HCT116 (cell line): ENCODE results near the gene ACOX3. TPM values are rescaled to one million over a fixed set of nuclear protein-coding genes. Genes with fewer than 3 reads are reported as not detected.

Experiments
- ATAC-seq: fragments of 200-7000 bp; cut with Tn5 transposase; 2 replicates; pipeline ENCODE4 v1.9.1; 2020; ENCODE audit warnings: mild to moderate bottlenecking, moderate library complexity
- BruUV-seq: library from RNA; stranded (reverse); fragments of 400-500 nt; replicated peaks from 2 replicates; lab custom pipeline; 2021; lab: Mats Ljungman, UMichigan
- CTCF ChIA-PET: fragments of 300-600 bp; sonication (Branson Sonifier 250); formaldehyde crosslinking; loops from one replicate; lab custom pipeline; 2021; ENCODE audit warnings: antibody characterized with exemption; lab: Charles Lee
- POLR2A ChIA-PET: fragments of 300-600, 350-600 bp; sonication (Branson Sonifier 250); formaldehyde crosslinking; loops from one replicate; lab custom pipeline; 2021; ENCODE audit warnings: antibody characterized with exemption; lab: Charles Lee
- RAD21 ChIA-PET, 2 experiments: fragments of 300-600 bp; sonication (Branson Sonifier 250); formaldehyde crosslinking; loops; one replicate each; lab custom pipeline; 2023; ENCODE audit warnings: low total read pairs in 2 of 2; ENCODE audit not compliant: uncharacterized antibody in 2 of 2, unreplicated experiment in 2 of 2, low non-redundant PET in 1 of 2; lab: Charles Lee
- DNase-seq: peaks from one replicate; pipeline ENCODE4 v3.0.0-alpha.2; 2010; ENCODE audit warnings: low read depth, low spot score
- H2AFZ ChIP-seq: fragments of 200-600 bp; shearing (Covaris generic), sonication (generic); 2 replicates; pipeline ENCODE4 v1.6.1; 2017; ENCODE audit warnings: low read depth, mixed run types, mixed read lengths, antibody characterized with exemption, low read length; ENCODE audit not compliant: poor library complexity, severe bottlenecking
- H3K27ac ChIP-seq: 2 replicates; pipeline ENCODE4 v1.5.1; 2012; ENCODE audit warnings: low read depth, low read length
- H3K27me3 ChIP-seq: fragments of 200-600 bp; sonication (generic); 2 replicates; pipeline ENCODE4 v1.6.1; 2016; ENCODE audit warnings: mixed run types, low read length, mixed read lengths; ENCODE audit not compliant: insufficient read depth
- H3K36me3 ChIP-seq, 2 experiments: fragments of 200-500 bp in 1 of 2; fragments of 200-600 bp in 1 of 2; sonication (Bioruptor generic) in 1 of 2; sonication (generic) in 1 of 2; 2 replicates each; pipeline versions ENCODE4 v1.5.1 to v1.6.1; 2014 to 2016; ENCODE audit warnings: low read length in 2 of 2, inconsistent platforms in 1 of 2, mixed read lengths in 1 of 2, mixed run types in 1 of 2; ENCODE audit not compliant: insufficient read depth in 2 of 2, control insufficient read depth in 1 of 2
- H3K4me1 ChIP-seq, 2 experiments: fragments of 200-600 bp in 1 of 2; sonication (generic) in 1 of 2; 2 replicates each; pipeline versions ENCODE4 v1.5.1 to v1.6.1; 2012 to 2017; ENCODE audit warnings: low read length in 2 of 2, inconsistent platforms in 1 of 2, mild to moderate bottlenecking in 1 of 2, mixed read lengths in 1 of 2, mixed run types in 1 of 2, moderate library complexity in 1 of 2; ENCODE audit not compliant: insufficient read depth in 2 of 2, control insufficient read depth in 1 of 2
- H3K4me2 ChIP-seq: fragments of 200-600 bp; sonication (generic); 2 replicates; pipeline ENCODE4 v1.6.1; 2017; ENCODE audit warnings: mixed run types, low read length, mixed read lengths
- H3K4me3 ChIP-seq, 2 experiments: fragments of 200-600 bp in 1 of 2; sonication (generic) in 1 of 2; replicated peaks in 1 of 2; 2 replicates each; pipeline ENCODE4 v1.5.1; 2011 to 2016; ENCODE audit warnings: low read length in 2 of 2, control low read depth in 1 of 2, low read depth in 1 of 2, mild to moderate bottlenecking in 1 of 2, mixed read lengths in 1 of 2, mixed run types in 1 of 2
- H3K79me2 ChIP-seq: fragments of 200-600 bp; sonication (generic); 2 replicates; pipeline ENCODE4 v1.6.1; 2017; ENCODE audit warnings: mild to moderate bottlenecking, mixed run types, low read length, moderate library complexity, mixed read lengths; ENCODE audit not compliant: insufficient read depth
- H3K9ac ChIP-seq: fragments of 200-600 bp; sonication (generic); 2 replicates; pipeline ENCODE4 v1.6.1; 2016; ENCODE audit warnings: low read length, mixed read lengths
- H3K9me2 ChIP-seq: fragments of 200-600 bp; sonication (generic), shearing (Covaris generic); 2 replicates; pipeline ENCODE4 v1.6.1; 2017; ENCODE audit warnings: mixed run types, mild to moderate bottlenecking, moderate library complexity; ENCODE audit not compliant: insufficient read depth
- H3K9me3 ChIP-seq, 2 experiments: fragments of 200-500 bp in 1 of 2; fragments of 200-600 bp in 1 of 2; sonication (Bioruptor generic) in 1 of 2; sonication (generic) in 1 of 2; 2 replicates each; pipeline ENCODE4 v1.6.1; 2014 to 2017; ENCODE audit warnings: low read length in 2 of 2, mixed read lengths in 2 of 2, inconsistent platforms in 1 of 2, low read depth in 1 of 2, mild to moderate bottlenecking in 1 of 2, mixed run types in 1 of 2, moderate library complexity in 1 of 2; ENCODE audit not compliant: control insufficient read depth in 1 of 2, insufficient read depth in 1 of 2
- H4K20me1 ChIP-seq: fragments of 200-600 bp; sonication (generic), shearing (Covaris generic); 2 replicates; pipeline ENCODE4 v1.6.1; 2017; ENCODE audit warnings: mixed run types, mild to moderate bottlenecking, moderate library complexity; ENCODE audit not compliant: insufficient read depth
- CBX3 ChIP-seq: IDR thresholded peaks from 2 replicates; pipeline ENCODE4 v1.6.1; 2012; ENCODE audit warnings: low read depth
- EGR1 ChIP-seq: IDR thresholded peaks from 2 replicates; pipeline ENCODE4 v1.6.1; 2012; ENCODE audit warnings: low read depth
- EZH2 ChIP-seq: fragments of 200-600 bp; sonication (generic); IDR thresholded peaks from 2 replicates; pipeline ENCODE4 v1.6.1; 2017; ENCODE audit warnings: antibody characterized with exemption, mixed run types
- FOSL1 ChIP-seq: IDR thresholded peaks from 2 replicates; pipeline ENCODE4 v1.6.1; 2012; ENCODE audit warnings: low read depth
- JUND ChIP-seq: IDR thresholded peaks from 2 replicates; pipeline ENCODE4 v1.6.1; 2012
- SRF ChIP-seq: IDR thresholded peaks from 2 replicates; pipeline ENCODE4 v1.6.1; 2012; ENCODE audit warnings: low read depth
- intact Hi-C: fragments of 100-400 bp; cut with micrococcal nuclease; formaldehyde crosslinking; loops from 2 replicates; pipeline ENCODE4 v1.10.0; 2022
- total RNA-seq: library from RNA; stranded (reverse); gene quantifications from one replicate; pipeline ENCODE4 v1.2.1, GENCODE V29; 2021; ENCODE audit not compliant: unreplicated experiment
- TF ChIP-seq, protein P1 (sequence below): IDR thresholded peaks from 2 replicates; pipeline ENCODE4 v1.6.1; 2012

The ACOX3 gene
- total RNA-seq, 1 experiment from 2014 or later = 16.9 TPM

DNA sequence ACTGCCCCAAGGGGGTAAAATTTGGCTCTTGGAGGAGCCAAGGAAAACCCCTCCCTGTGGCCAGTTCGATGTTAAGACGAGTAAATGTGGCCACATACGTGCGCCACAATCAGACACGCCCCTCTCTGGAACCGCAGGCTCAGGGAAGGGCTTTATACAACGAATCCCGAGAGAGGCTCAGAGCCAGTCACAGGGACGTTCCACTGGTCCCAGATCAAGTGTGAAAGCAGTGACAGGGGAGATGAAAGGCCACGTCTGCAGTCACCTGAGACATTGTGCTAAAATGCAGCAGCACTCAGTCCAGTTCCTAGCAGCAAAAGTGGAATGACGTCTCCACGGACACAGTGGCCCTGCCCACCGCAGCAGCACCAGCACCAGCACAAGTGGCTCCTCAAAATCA, 68.0 kb downstream of the ACOX3 start:
- no peaks in the 10 kb centered on the region for H3K36me3 ChIP-seq
- H3K9ac ChIP-seq = no peak overlapping the region
- H3K9me3 ChIP-seq = no peaks in the 10 kb centered on the region
- RAD21 ChIA-PET = no interaction called here
- H4K20me1 ChIP-seq = no peaks in the 10 kb centered on the region
- BruUV-seq = no TSS peak
- no peaks in the 10 kb centered on the region for H3K9me2 ChIP-seq
- TF ChIP-seq SRF = no peak
- H3K4me3 ChIP-seq = no peak overlapping the region
- H3K27me3 ChIP-seq = no peaks in the 10 kb centered on the region
- H3K4me2 ChIP-seq = no peak overlapping the region
- POLR2A ChIA-PET = no interaction called here
- H3K79me2 ChIP-seq = no peaks in the 10 kb centered on the region
- ATAC-seq (no peak), DNase-seq (no peak)
- H3K27ac ChIP-seq = no peak overlapping the region
- H3K4me1 ChIP-seq = no peaks in the 10 kb centered on the region
- CTCF ChIA-PET = no interaction called here
- intact Hi-C loops = no loop called here
- no peak overlapping the region for H2AFZ ChIP-seq

DNA sequence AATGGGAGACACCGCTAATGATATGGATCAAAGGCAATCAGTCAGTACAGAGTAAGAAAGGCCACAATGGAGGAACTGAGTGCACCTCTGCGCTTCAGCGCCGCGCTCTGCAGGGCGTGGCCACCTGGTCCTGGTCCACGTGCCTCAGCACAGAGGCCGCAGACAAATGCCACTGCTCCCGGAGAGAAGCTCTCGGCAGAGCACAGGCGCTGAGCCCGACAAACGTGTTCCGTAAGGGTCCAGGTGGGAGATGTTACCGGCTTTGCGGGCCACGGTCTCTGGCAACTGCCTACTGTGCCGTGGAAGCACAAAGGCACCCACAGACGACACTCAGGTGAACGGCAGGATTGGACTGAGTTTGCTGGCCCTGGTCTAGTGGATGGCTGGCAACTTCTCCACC, 68.9 kb downstream of the ACOX3 start:
- H3K4me3 ChIP-seq = no peak overlapping the region
- no peak overlapping the region for H3K9ac ChIP-seq
- no peaks in the 10 kb centered on the region for H3K9me3 ChIP-seq
- no peak overlapping the region for H3K27ac ChIP-seq
- TF ChIP-seq EGR1 (no peak), CBX3 (no peak), FOSL1 (no peak), JUND (no peak), EZH2 (no peak)
- TF ChIP-seq, protein P1, sequence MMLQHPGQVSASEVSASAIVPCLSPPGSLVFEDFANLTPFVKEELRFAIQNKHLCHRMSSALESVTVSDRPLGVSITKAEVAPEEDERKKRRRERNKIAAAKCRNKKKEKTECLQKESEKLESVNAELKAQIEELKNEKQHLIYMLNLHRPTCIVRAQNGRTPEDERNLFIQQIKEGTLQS = no peak
- RAD21 ChIA-PET = no interaction called here
- intact Hi-C loops = no loop called here
- no peaks in the 10 kb centered on the region for H4K20me1 ChIP-seq
- no peak overlapping the region for H2AFZ ChIP-seq
- no peak overlapping the region for H3K4me2 ChIP-seq
- H3K27me3 ChIP-seq = no peaks in the 10 kb centered on the region
- POLR2A ChIA-PET = no interaction called here
- CTCF ChIA-PET = no interaction called here
- no peaks in the 10 kb centered on the region for H3K79me2 ChIP-seq
- no peaks in the 10 kb centered on the region for H3K9me2 ChIP-seq
- no peaks in the 10 kb centered on the region for H3K36me3 ChIP-seq
- DNase-seq (no peak), ATAC-seq (no peak)
- no peaks in the 10 kb centered on the region for H3K4me1 ChIP-seq
- no TSS peak for BruUV-seq
